HG03039 (cell line): Measurements from ENCODE around the gene TRUB1.
A peak's percentile ranks its signal among the peaks of the same experiment; 100 is the strongest.
"Not testable (repeated sequence)": the region's sequence is repeated elsewhere in the genome, so short reads cannot be mapped to it uniquely, and the experiment has no call there.

ENCODE experiments used
- ATAC-seq: cut with Tn5 transposase; IDR thresholded peaks from one replicate; pipeline ENCODE4 v1.9.1; 2021; ENCODE audit warnings: mild to moderate bottlenecking, moderate library complexity; ENCODE audit not compliant: unreplicated experiment

TRUB1 gene

GRCh38 chr10:114923551-114923950, 14.4 kb upstream of the TRUB1 start:
- ATAC-seq, result no peak

GRCh38 chr10:114925587-114926586, 12.1 kb upstream of the TRUB1 start:
- peak; percentile 97 for ATAC-seq

GRCh38 chr10:114928818-114929217, 9.2 kb upstream of the TRUB1 start:
- ATAC-seq, result no peak

- no peak for ATAC-seq
Measured at GRCh38 chr10:114930320-114930719, 7.7 kb upstream of the TRUB1 start.

GRCh38 chr10:114931072-114931679, 6.8 kb upstream of the TRUB1 start:
- ATAC-seq, result no peak

- no peak for ATAC-seq
Measured at GRCh38 chr10:114932225-114932624, 5.8 kb upstream of the TRUB1 start.

- no peak for ATAC-seq
Measured at GRCh38 chr10:114932945-114933344, 5.0 kb upstream of the TRUB1 start.

- ATAC-seq, result no peak
Measured at GRCh38 chr10:114933588-114933987, 4.4 kb upstream of the TRUB1 start.

- ATAC-seq, result not testable (repeated sequence)
Measured at GRCh38 chr10:114933995-114934394, 4.0 kb upstream of the TRUB1 start.

- ATAC-seq, result no peak
Measured at GRCh38 chr10:114938856-114939193, 830 bp downstream of the TRUB1 start.

GRCh38 chr10:114940735-114941134, 2.7 kb downstream of the TRUB1 start:
- ATAC-seq, result no peak

GRCh38 chr10:114943000-114943399, 5.0 kb downstream of the TRUB1 start:
- ATAC-seq, result no peak

GRCh38 chr10:114953047-114953446, 15.1 kb downstream of the TRUB1 start:
- ATAC-seq, result peak; percentile 56

- ATAC-seq, result no peak
Measured at GRCh38 chr10:114955984-114956383, 18.0 kb downstream of the TRUB1 start.

- ATAC-seq, result no peak
Measured at GRCh38 chr10:114956466-114956865, 18.5 kb downstream of the TRUB1 start.

GRCh38 chr10:114957122-114957521, 19.1 kb downstream of the TRUB1 start:
- no peak for ATAC-seq

GRCh38 chr10:114957673-114958072, 19.7 kb downstream of the TRUB1 start:
- no peak for ATAC-seq

GRCh38 chr10:114962441-114962840, 24.4 kb downstream of the TRUB1 start:
- ATAC-seq, result no peak

GRCh38 chr10:114963908-114964307, 25.9 kb downstream of the TRUB1 start:
- ATAC-seq, result no peak

- ATAC-seq, result no peak
Measured at GRCh38 chr10:114967071-114967470, 29.1 kb downstream of the TRUB1 start.

GRCh38 chr10:114970515-114970914, 32.5 kb downstream of the TRUB1 start:
- no peak for ATAC-seq

- ATAC-seq, result no peak
Measured at GRCh38 chr10:114973306-114973705, 35.3 kb downstream of the TRUB1 start.
